ENCODE data around the gene STING1.
"Not testable (repeated sequence)": the region's sequence is repeated elsewhere in the genome, so short reads cannot be mapped to it uniquely, and the experiment has no call there.

- TF ChIP-seq CTCF, POLR2A (IDR thresholded peaks at IDR 0.05): not testable (repeated sequence)
These were observed 291 bp upstream of the STING1 start for GRCh38 chr5:139482890-139483208.

All from testis (tissue), 2 donors.